Smooth muscle cell (in vitro differentiated cells): Measurements from ENCODE around the gene ARID1A. TPM values are rescaled to one million over a fixed set of nuclear protein-coding genes. Genes with fewer than 3 reads are reported as not detected.

Experiments used
- DNase-seq: peaks from one replicate; lab custom pipeline; 2025; ENCODE audit not compliant: unreplicated experiment; lab: John Stamatoyannopoulos, UW
- H2AFZ ChIP-seq: fragments of 200-600 bp; sonication (generic); 2 replicates; pipeline ENCODE4 v1.6.0; 2016; ENCODE audit warnings: antibody characterized with exemption, low read depth, mild to moderate bottlenecking
- H3F3A ChIP-seq: fragments of 200-600 bp; sonication (generic); 2 replicates; pipeline ENCODE4 v1.6.0; 2017; ENCODE audit warnings: antibody characterized with exemption, low read depth
- H3K27ac ChIP-seq: fragments of 200-600 bp; sonication (generic); 2 replicates; pipeline ENCODE4 v1.5.1; 2016; ENCODE audit warnings: low read depth, mild to moderate bottlenecking
- H3K27me3 ChIP-seq: fragments of 200-600 bp; sonication (generic); 2 replicates; pipeline ENCODE4 v1.6.1; 2016; ENCODE audit warnings: low read depth, mild to moderate bottlenecking
- H3K36me3 ChIP-seq: fragments of 200-600 bp; sonication (generic); 2 replicates; pipeline ENCODE4 v1.5.1; 2016; ENCODE audit warnings: low read depth
- H3K4me1 ChIP-seq: fragments of 200-600 bp; sonication (generic); 2 replicates; pipeline ENCODE4 v1.5.1; 2016; ENCODE audit warnings: low read depth
- H3K4me2 ChIP-seq: fragments of 200-600 bp; sonication (generic); 2 replicates; pipeline ENCODE4 v1.6.0; 2016; ENCODE audit warnings: mild to moderate bottlenecking
- H3K4me3 ChIP-seq: fragments of 200-600 bp; sonication (generic); 2 replicates; pipeline ENCODE4 v1.5.1; 2016; ENCODE audit warnings: mild to moderate bottlenecking
- H3K79me2 ChIP-seq: fragments of 200-600 bp; sonication (generic); 2 replicates; pipeline ENCODE4 v1.6.0; 2016; ENCODE audit warnings: low read depth, mild to moderate bottlenecking
- H3K9ac ChIP-seq: fragments of 200-600 bp; sonication (generic); 2 replicates; pipeline ENCODE4 v1.6.0; 2016; ENCODE audit warnings: low read depth
- H3K9me3 ChIP-seq: fragments of 200-600 bp; sonication (generic); replicated peaks from 2 replicates; pipeline ENCODE4 v1.5.1; 2016; ENCODE audit warnings: low read depth
- H4K20me1 ChIP-seq: fragments of 200-600 bp; sonication (generic); 2 replicates; pipeline ENCODE4 v1.6.0; 2016; ENCODE audit warnings: low read depth
- CTCF ChIP-seq: fragments of 200-600 bp; sonication (generic); IDR thresholded peaks from 2 replicates; pipeline ENCODE4 v1.5.1; 2017; ENCODE audit warnings: borderline replicate concordance, mild to moderate bottlenecking, antibody characterized with exemption; ENCODE audit not compliant: insufficient read depth, poor library complexity, severe bottlenecking
- WGBS: methylation state at CpG from one replicate; pipeline ENCODE4 v1.1.7; 2016; ENCODE audit warnings: low lambda C conversion rate; 5-methylcytosine and 5-hydroxymethylcytosine counted together
- polyA plus RNA-seq: library from polyadenylated mRNA; unstranded; fragments of >200 nt; fragmentation: Nextera tagmentation; extraction: Ambion mirVana; gene quantifications from 2 replicates; pipeline ENCODE4 v1.2.1, GENCODE V29; 2016
- total RNA-seq: library from RNA; depleted of rRNA; stranded (reverse); fragments of >200 nt; gene quantifications from 2 replicates; pipeline ENCODE4 v1.2.3, GENCODE V29; 2014

The ARID1A gene
- total and polyA plus RNA-seq, 2 experiments from 2014 or later, result 17.5 to 33.1 TPM

GRCh38 chr1:26730695-26731094 is 34.9 kb downstream of the ARID1A start:
- peak overlapping the region; percentile 75 for H3K27ac ChIP-seq
- H3K27me3 ChIP-seq, result no peaks in the 10 kb centered on the region
- H3F3A ChIP-seq, result peaks cover 6% of the 10 kb centered on the region
- peaks cover 100% of the 10 kb centered on the region for H4K20me1 ChIP-seq
- H3K9me3 ChIP-seq, result no peaks in the 10 kb centered on the region
- peaks cover 18% of the 10 kb centered on the region for H3K4me1 ChIP-seq
- H2AFZ ChIP-seq, result no peak overlapping the region
- H3K9ac ChIP-seq, result no peak overlapping the region
- no peak overlapping the region for H3K4me3 ChIP-seq
- no peak for TF ChIP-seq CTCF
- DNase-seq, result no peak
- H3K79me2 ChIP-seq, result peaks cover 93% of the 10 kb centered on the region
- 35% methylated on average over 2 of the region's 2 CpGs for WGBS
- H3K36me3 ChIP-seq, result no peaks in the 10 kb centered on the region
- H3K4me2 ChIP-seq, result peak overlapping the region; percentile 51

GRCh38 chr1:26731233-26731902 is 35.6 kb downstream of the ARID1A start:
- Histone ChIP-seq H3K9ac (no peak overlapping the region), H3K27ac (peak overlapping the region; percentile 75), H3K4me2 (peak overlapping the region; percentile 51), H3K27me3 (no peaks in the 10 kb centered on the region), H2AFZ (no peak overlapping the region), H3K9me3 (no peaks in the 10 kb centered on the region), H4K20me1 (peaks cover 96% of the 10 kb centered on the region), H3K79me2 (peaks cover 93% of the 10 kb centered on the region), H3K4me3 (no peak overlapping the region), H3F3A (peaks cover 6% of the 10 kb centered on the region), H3K4me1 (peaks cover 12% of the 10 kb centered on the region), H3K36me3 (no peaks in the 10 kb centered on the region)
- no peak for TF ChIP-seq CTCF
- WGBS, result 91% methylated on average over 11 of the region's 11 CpGs
- no peak for DNase-seq

GRCh38 chr1:26733392-26733791 is 37.6 kb downstream of the ARID1A start:
- Histone ChIP-seq H3K36me3 (no peaks in the 10 kb centered on the region), H3K27me3 (no peaks in the 10 kb centered on the region), H3K4me1 (no peaks in the 10 kb centered on the region), H3K27ac (no peak overlapping the region), H3K79me2 (peaks cover 93% of the 10 kb centered on the region), H2AFZ (no peak overlapping the region), H3F3A (peaks cover 8% of the 10 kb centered on the region), H3K4me3 (no peak overlapping the region), H4K20me1 (peaks cover 95% of the 10 kb centered on the region), H3K9ac (no peak overlapping the region), H3K9me3 (no peaks in the 10 kb centered on the region), H3K4me2 (no peak overlapping the region)
- 90% methylated on average over 2 of the region's 2 CpGs for WGBS
- DNase-seq, result no peak
- TF ChIP-seq CTCF, result no peak

GRCh38 chr1:26733982-26734381 is 38.2 kb downstream of the ARID1A start:
- Histone ChIP-seq H3K36me3 (no peaks in the 10 kb centered on the region), H3F3A (peaks cover 11% of the 10 kb centered on the region), H3K27me3 (no peaks in the 10 kb centered on the region), H3K9ac (no peak overlapping the region), H3K27ac (no peak overlapping the region), H3K4me2 (no peak overlapping the region), H3K79me2 (peaks cover 93% of the 10 kb centered on the region), H2AFZ (no peak overlapping the region), H3K4me3 (no peak overlapping the region), H4K20me1 (peaks cover 95% of the 10 kb centered on the region), H3K4me1 (no peaks in the 10 kb centered on the region), H3K9me3 (no peaks in the 10 kb centered on the region)
- 80% methylated on average over 2 of the region's 2 CpGs for WGBS
- no peak for TF ChIP-seq CTCF
- no peak for DNase-seq
